ENCODE measurements around the gene ALG1. TPM values are rescaled to one million over a fixed set of nuclear protein-coding genes. Genes with fewer than 3 reads are reported as not detected.

Gene ALG1
- total and polyA plus RNA-seq, 2 experiments from 2014 or later: 20.2 to 36.4 TPM

GRCh38 chr16:5066511-5066910 is 5.1 kb upstream of the ALG1 start:
- H3K9me3 Mint-ChIP-seq: no peaks in the 10 kb centered on the region
- no peak for DNase-seq (ENCODE audit: low spot score)

More at GRCh38 chr16:5066511-5066910, 5.1 kb upstream of the ALG1 start:
- no peaks in the 10 kb centered on the region for H3K9me2 ChIP-seq (ENCODE audit: insufficient read depth)
- H3K4me3 ChIP-seq: no peak overlapping the region
- Mint-ChIP-seq H3K36me3 (ENCODE audit: low read depth) (no peaks in the 10 kb centered on the region), H3K4me1 (peaks cover 12% of the 10 kb centered on the region), H3K4me3 (no peak overlapping the region), H3K27ac (no peak overlapping the region), H3K27me3 (ENCODE audit: insufficient read depth, low read depth, poor library complexity) (peaks cover 13% of the 10 kb centered on the region)
- no peaks in the 10 kb centered on the region for H3K27me3 ChIP-seq (ENCODE audit: insufficient read depth)
- TF ChIP-seq ZNF462 (CRISPR knock-in tag; IDR thresholded peaks at IDR 0.05) (no peak), ZNF114 (CRISPR knock-in tag; IDR thresholded peaks at IDR 0.05) (no peak), NANOG (IDR thresholded peaks at IDR 0.05; ENCODE audit: borderline replicate concordance) (no peak), REST (IDR thresholded peaks at IDR 0.05; ENCODE audit: unreplicated experiment) (no peak), CTCF (conservative IDR thresholded peaks at IDR 0.05; ENCODE audit: low read depth in 2 of 2) (no peak), EZH2phosphoT487 (IDR thresholded peaks at IDR 0.05; ENCODE audit: unreplicated experiment) (no peak), EZH2 (IDR thresholded peaks at IDR 0.05; ENCODE audit: low read depth, unreplicated experiment) (no peak), JUNB (IDR thresholded peaks at IDR 0.05; ENCODE audit: unreplicated experiment) (no peak), CREB1 (CRISPR knock-in tag; IDR thresholded peaks at IDR 0.05; ENCODE audit: low read depth) (no peak), POLR2AphosphoS5 (IDR thresholded peaks at IDR 0.05; ENCODE audit: low read depth) (no peak), ZNF331 (CRISPR knock-in tag; IDR thresholded peaks at IDR 0.05; ENCODE audit: low read depth) (no peak), STAT1 (IDR thresholded peaks at IDR 0.05; ENCODE audit: unreplicated experiment) (no peak), ETS1 (IDR thresholded peaks at IDR 0.05) (no peak)
- no peaks in the 10 kb centered on the region; the same call in 1 of the 2 replicates for H3K4me1 ChIP-seq (ENCODE audit: insufficient read depth)
- no peak overlapping the region for H2AFZ ChIP-seq
- H3F3A ChIP-seq (replicated peaks; ENCODE audit: low read depth): no peaks in the 10 kb centered on the region; the same call in 1 of the 2 replicates
- ATAC-seq: no peak
- no peaks in the 10 kb centered on the region for H3K79me2 ChIP-seq (replicated peaks; ENCODE audit: insufficient read depth)
- no peaks in the 10 kb centered on the region for H4K20me1 ChIP-seq (replicated peaks; ENCODE audit: insufficient read depth)
- H3K36me3 ChIP-seq (ENCODE audit: insufficient read depth): no peaks in the 10 kb centered on the region
- no peak overlapping the region for H3K27ac ChIP-seq (ENCODE audit: low read depth)
- no peak overlapping the region for H3K4me2 ChIP-seq

Data from GM23338 (cell line).